A673 (cell line): ENCODE data around the gene SLC5A2. TPM values are rescaled to one million over a fixed set of nuclear protein-coding genes. Genes with fewer than 3 reads are reported as not detected.

ENCODE experiments used
- BruUV-seq: library from RNA; stranded (reverse); fragments of 400-500 nt; replicated peaks from 2 replicates; lab custom pipeline; 2021; lab: Mats Ljungman, UMichigan
- CTCF ChIA-PET: fragments of 300-600 bp; sonication (Branson Sonifier 250); formaldehyde crosslinking; loops from one replicate; lab custom pipeline; 2022; ENCODE audit warnings: antibody characterized with exemption; lab: Charles Lee
- POLR2A ChIA-PET: fragments of 300-600 bp; sonication (Branson Sonifier 250); formaldehyde crosslinking; loops from one replicate; lab custom pipeline; 2022; ENCODE audit warnings: antibody characterized with exemption; ENCODE audit not compliant: low non-redundant PET; lab: Charles Lee
- DNase-seq: peaks from one replicate; pipeline ENCODE4 v3.0.0-alpha.2; 2015; ENCODE audit warnings: low spot score
- H3K27ac ChIP-seq: fragments of 200-600 bp; sonication (generic); 2 replicates; pipeline ENCODE4 v1.5.1; 2016; ENCODE audit warnings: mixed run types, low read depth, mild to moderate bottlenecking, mixed read lengths, antibody characterized with exemption, low read length; ENCODE audit not compliant: poor library complexity, severe bottlenecking
- H3K27me3 ChIP-seq: fragments of 200-600 bp; sonication (generic); replicated peaks from 2 replicates; pipeline ENCODE4 v1.6.1; 2017; ENCODE audit warnings: mixed run types, low read depth, mild to moderate bottlenecking, mixed read lengths, antibody characterized with exemption, low read length; ENCODE audit not compliant: insufficient read depth, poor library complexity
- H3K36me3 ChIP-seq: fragments of 200-600 bp; sonication (generic); 2 replicates; pipeline ENCODE4 v1.6.1; 2016; ENCODE audit warnings: mixed run types, mild to moderate bottlenecking, mixed read lengths, antibody characterized with exemption, low read length; ENCODE audit not compliant: insufficient read depth, poor library complexity, severe bottlenecking
- H3K4me1 ChIP-seq: fragments of 200-600 bp; sonication (generic); 2 replicates; pipeline ENCODE4 v1.6.1; 2017; ENCODE audit warnings: mixed run types, mild to moderate bottlenecking, mixed read lengths, antibody characterized with exemption, low read length; ENCODE audit not compliant: insufficient read depth, poor library complexity, severe bottlenecking
- H3K4me3 ChIP-seq: fragments of 200-600 bp; sonication (generic); 2 replicates; pipeline ENCODE4 v1.5.1; 2016; ENCODE audit warnings: low read depth, mixed run types, mild to moderate bottlenecking, mixed read lengths, low read length; ENCODE audit not compliant: poor library complexity, severe bottlenecking
- H3K9me3 ChIP-seq: fragments of 200-600 bp; sonication (generic); 2 replicates; pipeline ENCODE4 v1.6.1; 2016; ENCODE audit warnings: mixed run types, low read depth, mild to moderate bottlenecking, mixed read lengths, antibody characterized with exemption, low read length; ENCODE audit not compliant: poor library complexity, severe bottlenecking
- CTCF ChIP-seq: fragments of 300-800, 200-600 bp; sonication (generic); conservative IDR thresholded peaks from 2 replicates; pipeline ENCODE4 v1.5.1; 2017; ENCODE audit warnings: low read depth, mild to moderate bottlenecking, antibody characterized with exemption, low read length, moderate library complexity, mixed read lengths
- EZH2 ChIP-seq: fragments of 200-600 bp; sonication (generic); IDR thresholded peaks from 2 replicates; pipeline ENCODE4 v1.6.1; 2017; ENCODE audit warnings: borderline replicate concordance, low read depth, mild to moderate bottlenecking, mixed read lengths, antibody characterized with exemption, low read length; ENCODE audit not compliant: poor library complexity, severe bottlenecking
- intact Hi-C: fragments of 100-400 bp; cut with micrococcal nuclease; formaldehyde crosslinking; loops from one replicate; pipeline ENCODE4 v1.10.0; 2022; ENCODE audit not compliant: unreplicated experiment
- total RNA-seq: library from RNA; stranded (reverse); gene quantifications from 2 replicates; pipeline ENCODE4 v1.2.3, GENCODE V29; 2021

Gene SLC5A2
- total RNA-seq, 1 experiment from 2014 or later = not detected

GRCh38 chr16:31451681-31452351 lies 31.1 kb upstream of the SLC5A2 start:
- H3K9me3 ChIP-seq = no peaks in the 10 kb centered on the region
- TF ChIP-seq CTCF (peak; percentile 66), EZH2 (no peak)
- peak; percentile 80 for DNase-seq
- peaks cover 47% of the 10 kb centered on the region for H3K4me1 ChIP-seq
- intact Hi-C loops = loop anchor here (5.0 to 10.0 kb wide), 2 partner anchors 243 to 415 kb away; no protein-coding TSS in a partner anchor
- ChIA-PET POLR2A (no interaction called here), CTCF (interaction anchor here (1.0 to 1.2 kb wide), 2 partner anchors 9 to 15 kb away, joined by 3 to 5 read pairs; no protein-coding TSS in a partner anchor)
- no peak overlapping the region for H3K4me3 ChIP-seq
- no peaks in the 10 kb centered on the region for H3K27me3 ChIP-seq
- BruUV-seq = no TSS peak
- H3K27ac ChIP-seq = no peak overlapping the region
- H3K36me3 ChIP-seq = no peaks in the 10 kb centered on the region

GRCh38 chr16:31452631-31453106 lies 30.3 kb upstream of the SLC5A2 start:
- Histone ChIP-seq H3K27me3 (no peaks in the 10 kb centered on the region), H3K4me1 (peaks cover 54% of the 10 kb centered on the region), H3K9me3 (no peaks in the 10 kb centered on the region), H3K27ac (no peak overlapping the region), H3K36me3 (no peaks in the 10 kb centered on the region), H3K4me3 (no peak overlapping the region)
- no TSS peak for BruUV-seq
- intact Hi-C loops = loop anchor here (5.0 to 10.0 kb wide), 2 partner anchors 242 to 415 kb away; no protein-coding TSS in a partner anchor
- no peak for DNase-seq
- ChIA-PET CTCF (no interaction called here), POLR2A (no interaction called here)
- TF ChIP-seq CTCF = no peak
- no peak for TF ChIP-seq EZH2

- no peaks in the 10 kb centered on the region for H3K9me3 ChIP-seq
- no peak for TF ChIP-seq CTCF
- no peak for TF ChIP-seq EZH2
- peak overlapping the region; percentile 72 for H3K27ac ChIP-seq
- peaks cover 58% of the 10 kb centered on the region for H3K4me1 ChIP-seq
- BruUV-seq = no TSS peak
- POLR2A ChIA-PET = interaction anchor here (0.6 kb wide), 1 partner anchor 264 kb away, joined by 4 read pairs; no protein-coding TSS in a partner anchor
- no peaks in the 10 kb centered on the region for H3K36me3 ChIP-seq
- intact Hi-C loops = loop anchor here (5.0 to 10.0 kb wide), 2 partner anchors 241 to 414 kb away; no protein-coding TSS in a partner anchor
- peak; percentile 64 for DNase-seq
- no peaks in the 10 kb centered on the region for H3K27me3 ChIP-seq
- no peak overlapping the region for H3K4me3 ChIP-seq
- CTCF ChIA-PET = no interaction called here
Observed at GRCh38 chr16:31453255-31454204, 29.4 kb upstream of the SLC5A2 start.
